Sigmoid colon (tissue), 7 donors: ENCODE data around the gene TIRAP. TPM values are rescaled to one million over a fixed set of nuclear protein-coding genes. Genes with fewer than 3 reads are reported as not detected.

Source experiments
- DNase-seq: peaks from one replicate; pipeline ENCODE4 v3.0.0-alpha.2; 2019
- H3K27ac ChIP-seq, 4 donors: fragments of 200-600 bp; sonication (generic); one replicate each; pipeline ENCODE4 v1.5.1; 2016 to 2019; ENCODE audit warnings: mild to moderate bottlenecking in 1 of 4
- H3K27me3 ChIP-seq, 3 donors: fragments of 200-600 bp; sonication (generic); one replicate each; pipeline ENCODE4 v1.5.1; 2019; ENCODE audit warnings: mild to moderate bottlenecking in 1 of 3
- H3K36me3 ChIP-seq, 4 donors: fragments of 200-600 bp; sonication (generic); one replicate each; pipeline ENCODE4 v1.5.1; 2016 to 2019
- H3K4me1 ChIP-seq, 4 donors: fragments of 200-600 bp; sonication (generic); one replicate each; pipeline ENCODE4 v1.5.1; 2017 to 2019
- H3K4me3 ChIP-seq, 4 donors: fragments of 200-600 bp; sonication (generic); one replicate each; pipeline ENCODE4 v1.5.1; 2017 to 2019; ENCODE audit warnings: mild to moderate bottlenecking in 2 of 4, moderate library complexity in 1 of 4
- H3K9me3 ChIP-seq, 4 donors: fragments of 200-600 bp in 3 of 4; sonication (generic) in 3 of 4; one replicate each; pipeline versions ENCODE4 v1.5.1 to v1.6.1; 2013 to 2019
- CTCF ChIP-seq, 4 experiments: fragments of 450-650 bp in 3 of 4; fragments of 200-600 bp in 1 of 4; IDR thresholded peaks; one replicate each; pipeline ENCODE4 v1.5.1; 2016 to 2019; ENCODE audit warnings: antibody characterized with exemption in 4 of 4, mild to moderate bottlenecking in 3 of 4, moderate library complexity in 2 of 4
- EP300 ChIP-seq, 4 donors: sonication (generic); formaldehyde crosslinking; IDR thresholded peaks; one replicate each; pipeline ENCODE4 v1.6.1; 2017; ENCODE audit warnings: antibody characterized with exemption in 4 of 4
- POLR2A ChIP-seq, 2 donors: fragments of 450-650 bp; IDR thresholded peaks; one replicate each; pipeline ENCODE4 v1.6.1; 2016; ENCODE audit warnings: antibody characterized with exemption in 2 of 2, mild to moderate bottlenecking in 2 of 2, moderate library complexity in 2 of 2
- POLR2AphosphoS5 ChIP-seq, 4 donors: sonication (generic); formaldehyde crosslinking; IDR thresholded peaks; one replicate each; pipeline ENCODE4 v1.6.1; 2017; ENCODE audit warnings: antibody characterized with exemption in 4 of 4
- WGBS, 2 donors: extraction: QIAGEN DNeasy Blood & Tissue Kit; methylation state at CpG; one replicate each; pipeline ENCODE4 v1.1.7; 2013; 5-methylcytosine and 5-hydroxymethylcytosine counted together
- intact Hi-C: fragments of 100-400 bp; cut with DNase I; formaldehyde crosslinking; loops from one replicate; pipeline ENCODE4 v1.15.1; 2023
- polyA plus RNA-seq, 3 donors: library from polyadenylated mRNA; stranded (reverse); fragments of 200-250 nt; gene quantifications; one replicate each; pipeline ENCODE4 v1.2.3, GENCODE V29; 2013
- total RNA-seq, 4 donors: library from RNA; depleted of rRNA; stranded (reverse); fragments of >200 nt; gene quantifications; one replicate each; pipeline ENCODE4 v1.1.0, GENCODE V29; 2016
- donor health status: healthy with polysubstance abuse.
- donor health status: Bipolar disorder and iron deficiency.
- donor health status: healthy.

The TIRAP gene
- total and polyA plus RNA-seq, 7 donors, result 4.2 to 11.5 (median 9.3) TPM

GRCh38 chr11:126336671-126337101, 53.8 kb downstream of the TIRAP start:
- Histone ChIP-seq H3K27ac (no peak overlapping the region), H3K27me3 (no peaks in the 10 kb centered on the region), H3K36me3 (peaks cover 0 to 26% (median 5%) of the 10 kb centered on the region in 4 donors), H3K4me1 (peaks cover 0 to 21% (median 19%) of the 10 kb centered on the region in 4 donors), H3K9me3 (no peaks in the 10 kb centered on the region), H3K4me3 (no peak overlapping the region)
- TF ChIP-seq POLR2A (IDR thresholded peaks at IDR 0.05), result no peak
- TF ChIP-seq POLR2AphosphoS5 (IDR thresholded peaks at IDR 0.05), result no peak
- TF ChIP-seq CTCF (IDR thresholded peaks at IDR 0.05), result no peak
- TF ChIP-seq EP300 (IDR thresholded peaks at IDR 0.05), result no peak
- DNase-seq, result no peak
- intact Hi-C loops, result no loop called here
- 65 to 87% methylated on average over 9 of the region's 9 CpGs for WGBS, 2 donors

GRCh38 chr11:126337126-126337473, 54.2 kb downstream of the TIRAP start:
- no peak for TF ChIP-seq POLR2AphosphoS5 (IDR thresholded peaks at IDR 0.05)
- TF ChIP-seq POLR2A (IDR thresholded peaks at IDR 0.05), result no peak
- no peak for TF ChIP-seq EP300 (IDR thresholded peaks at IDR 0.05)
- TF ChIP-seq CTCF (IDR thresholded peaks at IDR 0.05), result no peak
- no peaks in the 10 kb centered on the region for H3K9me3 ChIP-seq
- H3K4me1 ChIP-seq, result peaks cover 0 to 17% (median 15%) of the 10 kb centered on the region in 4 donors
- WGBS, 2 donors, result 83 to 86% methylated on average over 4 of the region's 4 CpGs
- H3K27ac ChIP-seq, result no peak overlapping the region
- no peaks in the 10 kb centered on the region for H3K27me3 ChIP-seq
- H3K4me3 ChIP-seq, result no peak overlapping the region
- intact Hi-C loops, result no loop called here
- DNase-seq, result no peak
- peaks cover 0 to 26% (median 5%) of the 10 kb centered on the region in 4 donors for H3K36me3 ChIP-seq

GRCh38 chr11:126337474-126338241, 54.8 kb downstream of the TIRAP start:
- Histone ChIP-seq H3K36me3 (peaks cover 0 to 29% (median 5%) of the 10 kb centered on the region in 4 donors), H3K9me3 (no peaks in the 10 kb centered on the region), H3K4me1 (peaks cover 0 to 12% (median 11%) of the 10 kb centered on the region in 4 donors), H3K27me3 (no peaks in the 10 kb centered on the region), H3K27ac (no peak overlapping the region), H3K4me3 (no peak overlapping the region)
- intact Hi-C loops, result no loop called here
- TF ChIP-seq POLR2A (IDR thresholded peaks at IDR 0.05) (no peak), POLR2AphosphoS5 (IDR thresholded peaks at IDR 0.05) (no peak), EP300 (IDR thresholded peaks at IDR 0.05) (no peak), CTCF (IDR thresholded peaks at IDR 0.05) (no peak)
- no peak for DNase-seq
- WGBS, 2 donors, result 89 to 93% methylated on average over 15 of the region's 15 CpGs

GRCh38 chr11:126338346-126339055, 55.6 kb downstream of the TIRAP start:
- no peak for TF ChIP-seq EP300 (IDR thresholded peaks at IDR 0.05)
- no peak for TF ChIP-seq POLR2AphosphoS5 (IDR thresholded peaks at IDR 0.05)
- no peak for TF ChIP-seq CTCF (IDR thresholded peaks at IDR 0.05)
- no peak for TF ChIP-seq POLR2A (IDR thresholded peaks at IDR 0.05)
- no peaks in the 10 kb centered on the region for H3K27me3 ChIP-seq
- no peak for DNase-seq
- H3K9me3 ChIP-seq, result no peaks in the 10 kb centered on the region
- WGBS, 2 donors, result 95 to 96% methylated on average over 7 of the region's 7 CpGs
- no peak overlapping the region for H3K4me3 ChIP-seq
- peaks cover 0 to 12% (median 9%) of the 10 kb centered on the region in 4 donors for H3K4me1 ChIP-seq
- peaks cover 0 to 36% (median 7%) of the 10 kb centered on the region in 4 donors for H3K36me3 ChIP-seq
- intact Hi-C loops, result no loop called here
- no peak overlapping the region for H3K27ac ChIP-seq
